Measurements from ENCODE around the gene CYTIP. TPM values are rescaled to one million over a fixed set of nuclear protein-coding genes. Genes with fewer than 3 reads are reported as not detected.

The CYTIP gene
- total RNA-seq, 4 donors from 2014 or later = 0.26 to 5.5 (median 2.6) TPM; not detected in 1

- Histone ChIP-seq H3K4me3 (no peak overlapping the region), H3K27me3 (no peaks in the 10 kb centered on the region), H3K36me3 (no peaks in the 10 kb centered on the region), H3K9me3 (no peaks in the 10 kb centered on the region), H3K27ac (no peak overlapping the region), H3K4me1 (no peaks in the 10 kb centered on the region)
- intact Hi-C loops (cut with DNase I; ENCODE audit: low total_unique reads) = no loop called here
- DNase-seq = no peak
- no peak for TF ChIP-seq POLR2A (IDR thresholded peaks at IDR 0.05)
- TF ChIP-seq, protein P1, sequence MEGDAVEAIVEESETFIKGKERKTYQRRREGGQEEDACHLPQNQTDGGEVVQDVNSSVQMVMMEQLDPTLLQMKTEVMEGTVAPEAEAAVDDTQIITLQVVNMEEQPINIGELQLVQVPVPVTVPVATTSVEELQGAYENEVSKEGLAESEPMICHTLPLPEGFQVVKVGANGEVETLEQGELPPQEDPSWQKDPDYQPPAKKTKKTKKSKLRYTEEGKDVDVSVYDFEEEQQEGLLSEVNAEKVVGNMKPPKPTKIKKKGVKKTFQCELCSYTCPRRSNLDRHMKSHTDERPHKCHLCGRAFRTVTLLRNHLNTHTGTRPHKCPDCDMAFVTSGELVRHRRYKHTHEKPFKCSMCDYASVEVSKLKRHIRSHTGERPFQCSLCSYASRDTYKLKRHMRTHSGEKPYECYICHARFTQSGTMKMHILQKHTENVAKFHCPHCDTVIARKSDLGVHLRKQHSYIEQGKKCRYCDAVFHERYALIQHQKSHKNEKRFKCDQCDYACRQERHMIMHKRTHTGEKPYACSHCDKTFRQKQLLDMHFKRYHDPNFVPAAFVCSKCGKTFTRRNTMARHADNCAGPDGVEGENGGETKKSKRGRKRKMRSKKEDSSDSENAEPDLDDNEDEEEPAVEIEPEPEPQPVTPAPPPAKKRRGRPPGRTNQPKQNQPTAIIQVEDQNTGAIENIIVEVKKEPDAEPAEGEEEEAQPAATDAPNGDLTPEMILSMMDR (IDR thresholded peaks at IDR 0.05) = no peak
Measured at GRCh38 chr2:157460897-157461296, 17.0 kb upstream of the CYTIP start.

DNA sequence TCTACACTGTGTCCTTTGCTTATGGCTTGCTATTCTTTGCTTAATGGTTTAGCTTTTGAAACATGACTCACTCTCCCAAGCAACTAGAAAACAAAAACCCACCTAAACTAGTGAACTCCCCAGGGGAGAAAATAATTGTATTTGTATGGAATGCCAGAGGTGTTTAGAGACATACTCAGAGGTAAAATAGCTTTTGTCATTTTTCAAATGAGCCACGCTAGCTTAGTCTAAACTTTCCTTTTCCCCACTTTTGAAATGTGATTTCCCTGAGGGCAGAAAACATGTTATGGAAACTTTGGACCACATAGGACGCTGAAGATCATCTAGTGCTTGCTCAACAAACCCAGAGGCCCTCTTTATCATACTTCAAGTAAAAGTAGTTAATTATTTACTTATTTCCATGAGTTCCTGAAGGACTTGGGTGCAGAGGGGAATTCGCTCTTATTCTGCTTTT is 16.5 kb upstream of the CYTIP start:
- H3K36me3 ChIP-seq = no peaks in the 10 kb centered on the region
- H3K9me3 ChIP-seq = no peaks in the 10 kb centered on the region
- intact Hi-C loops (cut with DNase I; ENCODE audit: low total_unique reads) = no loop called here
- H3K27me3 ChIP-seq = no peaks in the 10 kb centered on the region
- DNase-seq = no peak
- no peak for TF ChIP-seq POLR2A (IDR thresholded peaks at IDR 0.05)
- TF ChIP-seq, protein P1 (IDR thresholded peaks at IDR 0.05) = no peak
- no peak overlapping the region for H3K4me3 ChIP-seq
- H3K4me1 ChIP-seq = no peaks in the 10 kb centered on the region
- H3K27ac ChIP-seq = no peak overlapping the region

GRCh38 chr2:157459486-157459885 is 15.6 kb upstream of the CYTIP start:
- Histone ChIP-seq H3K27me3 (no peaks in the 10 kb centered on the region), H3K36me3 (no peaks in the 10 kb centered on the region), H3K4me3 (no peak overlapping the region), H3K4me1 (no peaks in the 10 kb centered on the region), H3K9me3 (no peaks in the 10 kb centered on the region), H3K27ac (no peak overlapping the region)
- no peak for TF ChIP-seq POLR2A (IDR thresholded peaks at IDR 0.05)
- intact Hi-C loops (cut with DNase I; ENCODE audit: low total_unique reads) = no loop called here
- DNase-seq = no peak

- no peak overlapping the region for H3K27ac ChIP-seq
- H3K4me3 ChIP-seq = no peak overlapping the region
- no peaks in the 10 kb centered on the region for H3K4me1 ChIP-seq
- no peaks in the 10 kb centered on the region for H3K9me3 ChIP-seq
- H3K36me3 ChIP-seq = no peaks in the 10 kb centered on the region
- intact Hi-C loops (cut with DNase I; ENCODE audit: low total_unique reads) = no loop called here
- TF ChIP-seq POLR2A (IDR thresholded peaks at IDR 0.05) = no peak
- TF ChIP-seq, protein P1 (IDR thresholded peaks at IDR 0.05) = no peak
- DNase-seq = no peak
- no peaks in the 10 kb centered on the region for H3K27me3 ChIP-seq
Measured at GRCh38 chr2:157447741-157448140, 3.9 kb upstream of the CYTIP start.

DNA sequence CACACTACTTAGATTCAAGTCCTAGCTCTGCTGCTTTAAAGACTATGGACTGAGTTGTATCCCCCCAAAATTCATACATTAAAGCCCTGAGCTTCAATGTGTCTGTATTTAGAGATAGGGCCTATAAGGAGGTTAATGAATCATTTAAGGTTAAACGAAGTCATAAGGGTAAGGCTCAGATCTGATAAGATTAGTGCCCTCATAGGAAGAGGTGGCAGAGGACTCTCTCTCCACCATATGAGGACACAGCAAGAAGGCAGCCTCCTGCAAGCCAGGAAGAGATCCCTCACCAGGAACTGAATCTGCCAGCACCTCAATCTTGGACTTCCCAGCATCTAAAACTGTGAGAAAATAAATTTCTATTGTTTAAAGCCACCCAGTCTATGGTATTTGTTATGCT is 3.1 kb upstream of the CYTIP start:
- TF ChIP-seq POLR2A (IDR thresholded peaks at IDR 0.05) = no peak
- TF ChIP-seq, protein P1 (IDR thresholded peaks at IDR 0.05) = no peak
- DNase-seq = no peak
- no peak overlapping the region for H3K4me3 ChIP-seq
- intact Hi-C loops (cut with DNase I; ENCODE audit: low total_unique reads) = no loop called here
- no peak overlapping the region for H3K27ac ChIP-seq
- H3K9me3 ChIP-seq = no peaks in the 10 kb centered on the region
- H3K36me3 ChIP-seq = no peaks in the 10 kb centered on the region
- no peaks in the 10 kb centered on the region for H3K27me3 ChIP-seq
- no peaks in the 10 kb centered on the region for H3K4me1 ChIP-seq

GRCh38 chr2:157444641-157445040 is 752 bp upstream of the CYTIP start:
- no peaks in the 10 kb centered on the region for H3K27me3 ChIP-seq
- TF ChIP-seq POLR2A (IDR thresholded peaks at IDR 0.05) = no peak
- TF ChIP-seq, protein P1 (IDR thresholded peaks at IDR 0.05) = no peak
- no peak overlapping the region for H3K27ac ChIP-seq
- no peaks in the 10 kb centered on the region for H3K4me1 ChIP-seq
- intact Hi-C loops (cut with DNase I; ENCODE audit: low total_unique reads) = no loop called here
- no peak for DNase-seq
- no peaks in the 10 kb centered on the region for H3K9me3 ChIP-seq
- no peaks in the 10 kb centered on the region for H3K36me3 ChIP-seq
- H3K4me3 ChIP-seq = no peak overlapping the region
